GM23338 (cell line): ENCODE measurements around the gene MAT2A. TPM values are rescaled to one million over a fixed set of nuclear protein-coding genes. Genes with fewer than 3 reads are reported as not detected.

Experiments
- ATAC-seq: fragments of 200-7000 bp; cut with Tn5 transposase; 3 replicates; pipeline ENCODE4 v1.9.1; 2020
- DNase-seq: peaks from one replicate; pipeline ENCODE4 v3.0.0-alpha.2; 2015; ENCODE audit warnings: low spot score
- H2AFZ ChIP-seq: fragments of 200-600 bp; sonication (generic); 2 replicates; pipeline ENCODE4 v1.8.0; 2016; ENCODE audit warnings: antibody characterized with exemption, mild to moderate bottlenecking, moderate library complexity
- H3F3A ChIP-seq: fragments of 200-600 bp; sonication (generic); replicated peaks from 2 replicates; pipeline ENCODE4 v1.8.0; 2017; ENCODE audit warnings: antibody characterized with exemption, mixed run types, low read depth
- H3K27ac ChIP-seq: fragments of 200-600 bp; sonication (generic); 2 replicates; pipeline ENCODE4 v1.6.1; 2016; ENCODE audit warnings: low read depth
- H3K27me3 ChIP-seq: fragments of 200-600 bp; sonication (generic); 2 replicates; pipeline ENCODE4 v1.8.0; 2016; ENCODE audit warnings: mild to moderate bottlenecking, mixed run types, moderate library complexity; ENCODE audit not compliant: insufficient read depth
- H3K36me3 ChIP-seq: fragments of 200-600 bp; sonication (generic); 2 replicates; pipeline ENCODE4 v1.8.0; 2016; ENCODE audit warnings: mild to moderate bottlenecking; ENCODE audit not compliant: insufficient read depth
- H3K4me1 ChIP-seq: fragments of 200-600 bp; sonication (generic); 2 replicates; pipeline ENCODE4 v1.8.0; 2016; ENCODE audit warnings: mild to moderate bottlenecking, moderate library complexity; ENCODE audit not compliant: insufficient read depth
- H3K4me2 ChIP-seq: fragments of 200-600 bp; sonication (generic); 2 replicates; pipeline ENCODE4 v1.7.1; 2017; ENCODE audit warnings: mixed run types
- H3K4me3 ChIP-seq: fragments of 200-600 bp; sonication (generic); 2 replicates; pipeline ENCODE4 v1.6.1; 2016; ENCODE audit warnings: mixed run types
- H3K79me2 ChIP-seq: fragments of 200-600 bp; sonication (generic); replicated peaks from 2 replicates; pipeline ENCODE4 v1.8.0; 2017; ENCODE audit warnings: mild to moderate bottlenecking; ENCODE audit not compliant: insufficient read depth
- H3K9me2 ChIP-seq: fragments of 200-600 bp; sonication (generic); 2 replicates; pipeline ENCODE4 v1.8.0; 2017; ENCODE audit not compliant: insufficient read depth
- H4K20me1 ChIP-seq: fragments of 200-600 bp; sonication (generic); replicated peaks from 2 replicates; pipeline ENCODE4 v1.8.0; 2017; ENCODE audit warnings: mild to moderate bottlenecking; ENCODE audit not compliant: insufficient read depth
- H3K27ac Mint-ChIP-seq: 2 replicates; pipeline ENCODE4 v1.8.0; 2020; ENCODE audit warnings: inconsistent platforms, mild to moderate bottlenecking, moderate library complexity, mixed read lengths
- H3K27me3 Mint-ChIP-seq: 3 replicates; pipeline ENCODE4 v1.8.0; 2022; ENCODE audit warnings: low read depth, mild to moderate bottlenecking, moderate library complexity, mixed read lengths, inconsistent platforms; ENCODE audit not compliant: insufficient read depth, poor library complexity
- H3K36me3 Mint-ChIP-seq: 3 replicates; pipeline ENCODE4 v1.8.0; 2021; ENCODE audit warnings: low read depth, mild to moderate bottlenecking, inconsistent platforms, moderate library complexity, mixed read lengths
- H3K4me1 Mint-ChIP-seq: 3 replicates; pipeline ENCODE4 v1.8.0; 2020; ENCODE audit warnings: mild to moderate bottlenecking, inconsistent platforms, mixed read lengths
- H3K4me3 Mint-ChIP-seq: 3 replicates; pipeline ENCODE4 v1.8.0; 2021; ENCODE audit warnings: moderate library complexity, mild to moderate bottlenecking, inconsistent platforms, mixed read lengths
- H3K9me3 Mint-ChIP-seq: 3 replicates; pipeline ENCODE4 v1.8.0; 2020; ENCODE audit warnings: moderate library complexity, mild to moderate bottlenecking, inconsistent platforms, mixed read lengths
- POLR2AphosphoS5 ChIP-seq: IDR thresholded peaks from 2 replicates; pipeline ENCODE4 v1.6.1; 2016; ENCODE audit warnings: antibody characterized with exemption, low read depth
- ZNF114 ChIP-seq: fragments of 250-450 bp; sonication (Bioruptor Pico); IDR thresholded peaks from 2 replicates; pipeline ENCODE4 v1.5.0; 2020; ENCODE audit warnings: mild to moderate bottlenecking, moderate library complexity
- polyA plus RNA-seq: library from polyadenylated mRNA; unstranded; fragments of >200 nt; fragmentation: Nextera tagmentation; extraction: Ambion mirVana; gene quantifications from 2 replicates; pipeline ENCODE4 v1.2.1, GENCODE V29; 2016
- total RNA-seq: library from RNA; depleted of rRNA; stranded (reverse); fragments of >200 nt; shearing (Covaris generic); gene quantifications from 2 replicates; pipeline ENCODE4 v1.2.3, GENCODE V29; 2014
- TF ChIP-seq, protein P1 (sequence below): fragments of 250-450 bp; sonication (Bioruptor Pico); IDR thresholded peaks from 2 replicates; pipeline ENCODE4 v1.5.0; 2020; ENCODE audit warnings: mild to moderate bottlenecking, moderate library complexity
- TF ChIP-seq, protein P2 (sequence below): IDR thresholded peaks from one replicate; pipeline ENCODE4 v1.6.1; 2018; ENCODE audit warnings: antibody characterized with exemption; ENCODE audit not compliant: unreplicated experiment

MAT2A gene
- total and polyA plus RNA-seq, 2 experiments from 2014 or later, result 105 to 232 TPM

DNA sequence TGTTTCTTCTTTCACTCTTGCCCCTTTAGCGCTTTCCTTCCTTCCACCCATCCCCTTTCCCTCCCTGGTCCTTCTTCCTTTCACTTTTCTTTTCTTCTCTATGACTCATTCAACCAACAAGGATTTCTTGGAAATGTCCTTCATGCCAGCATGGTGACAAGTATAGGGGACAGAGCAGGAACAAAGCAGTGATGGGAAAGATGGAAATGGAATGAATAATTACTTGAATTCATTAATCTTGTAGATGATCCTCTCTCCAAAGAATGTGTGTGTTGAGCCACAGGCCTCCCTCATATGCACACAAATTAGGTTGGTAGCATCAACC is 46.8 kb downstream of the MAT2A start:
- Histone ChIP-seq H3F3A (0 out of 2 replicates have a peak, but pooled peaks cover 3% of the 10 kb centered on the region), H4K20me1 (no peaks in the 10 kb centered on the region), H3K79me2 (no peaks in the 10 kb centered on the region), H3K4me1 (peaks cover 7% of the 10 kb centered on the region; the same call in 1 of the 2 replicates), H2AFZ (no peak overlapping the region), H3K36me3 (no peaks in the 10 kb centered on the region), H3K4me3 (no peak overlapping the region), H3K9me2 (no peaks in the 10 kb centered on the region), H3K27ac (no peak overlapping the region), H3K4me2 (no peak overlapping the region), H3K27me3 (peaks cover 31% of the 10 kb centered on the region)
- no peak for ATAC-seq
- H3K36me3 Mint-ChIP-seq, result peaks cover 10% of the 10 kb centered on the region; the same call in 1 of the 3 replicates
- H3K9me3 Mint-ChIP-seq, result 0 out of 3 replicates have a peak, but pooled peaks cover 3% of the 10 kb centered on the region
- no peak overlapping the region; the same call in 2 of the 3 replicates for H3K4me3 Mint-ChIP-seq
- TF ChIP-seq, protein P1, sequence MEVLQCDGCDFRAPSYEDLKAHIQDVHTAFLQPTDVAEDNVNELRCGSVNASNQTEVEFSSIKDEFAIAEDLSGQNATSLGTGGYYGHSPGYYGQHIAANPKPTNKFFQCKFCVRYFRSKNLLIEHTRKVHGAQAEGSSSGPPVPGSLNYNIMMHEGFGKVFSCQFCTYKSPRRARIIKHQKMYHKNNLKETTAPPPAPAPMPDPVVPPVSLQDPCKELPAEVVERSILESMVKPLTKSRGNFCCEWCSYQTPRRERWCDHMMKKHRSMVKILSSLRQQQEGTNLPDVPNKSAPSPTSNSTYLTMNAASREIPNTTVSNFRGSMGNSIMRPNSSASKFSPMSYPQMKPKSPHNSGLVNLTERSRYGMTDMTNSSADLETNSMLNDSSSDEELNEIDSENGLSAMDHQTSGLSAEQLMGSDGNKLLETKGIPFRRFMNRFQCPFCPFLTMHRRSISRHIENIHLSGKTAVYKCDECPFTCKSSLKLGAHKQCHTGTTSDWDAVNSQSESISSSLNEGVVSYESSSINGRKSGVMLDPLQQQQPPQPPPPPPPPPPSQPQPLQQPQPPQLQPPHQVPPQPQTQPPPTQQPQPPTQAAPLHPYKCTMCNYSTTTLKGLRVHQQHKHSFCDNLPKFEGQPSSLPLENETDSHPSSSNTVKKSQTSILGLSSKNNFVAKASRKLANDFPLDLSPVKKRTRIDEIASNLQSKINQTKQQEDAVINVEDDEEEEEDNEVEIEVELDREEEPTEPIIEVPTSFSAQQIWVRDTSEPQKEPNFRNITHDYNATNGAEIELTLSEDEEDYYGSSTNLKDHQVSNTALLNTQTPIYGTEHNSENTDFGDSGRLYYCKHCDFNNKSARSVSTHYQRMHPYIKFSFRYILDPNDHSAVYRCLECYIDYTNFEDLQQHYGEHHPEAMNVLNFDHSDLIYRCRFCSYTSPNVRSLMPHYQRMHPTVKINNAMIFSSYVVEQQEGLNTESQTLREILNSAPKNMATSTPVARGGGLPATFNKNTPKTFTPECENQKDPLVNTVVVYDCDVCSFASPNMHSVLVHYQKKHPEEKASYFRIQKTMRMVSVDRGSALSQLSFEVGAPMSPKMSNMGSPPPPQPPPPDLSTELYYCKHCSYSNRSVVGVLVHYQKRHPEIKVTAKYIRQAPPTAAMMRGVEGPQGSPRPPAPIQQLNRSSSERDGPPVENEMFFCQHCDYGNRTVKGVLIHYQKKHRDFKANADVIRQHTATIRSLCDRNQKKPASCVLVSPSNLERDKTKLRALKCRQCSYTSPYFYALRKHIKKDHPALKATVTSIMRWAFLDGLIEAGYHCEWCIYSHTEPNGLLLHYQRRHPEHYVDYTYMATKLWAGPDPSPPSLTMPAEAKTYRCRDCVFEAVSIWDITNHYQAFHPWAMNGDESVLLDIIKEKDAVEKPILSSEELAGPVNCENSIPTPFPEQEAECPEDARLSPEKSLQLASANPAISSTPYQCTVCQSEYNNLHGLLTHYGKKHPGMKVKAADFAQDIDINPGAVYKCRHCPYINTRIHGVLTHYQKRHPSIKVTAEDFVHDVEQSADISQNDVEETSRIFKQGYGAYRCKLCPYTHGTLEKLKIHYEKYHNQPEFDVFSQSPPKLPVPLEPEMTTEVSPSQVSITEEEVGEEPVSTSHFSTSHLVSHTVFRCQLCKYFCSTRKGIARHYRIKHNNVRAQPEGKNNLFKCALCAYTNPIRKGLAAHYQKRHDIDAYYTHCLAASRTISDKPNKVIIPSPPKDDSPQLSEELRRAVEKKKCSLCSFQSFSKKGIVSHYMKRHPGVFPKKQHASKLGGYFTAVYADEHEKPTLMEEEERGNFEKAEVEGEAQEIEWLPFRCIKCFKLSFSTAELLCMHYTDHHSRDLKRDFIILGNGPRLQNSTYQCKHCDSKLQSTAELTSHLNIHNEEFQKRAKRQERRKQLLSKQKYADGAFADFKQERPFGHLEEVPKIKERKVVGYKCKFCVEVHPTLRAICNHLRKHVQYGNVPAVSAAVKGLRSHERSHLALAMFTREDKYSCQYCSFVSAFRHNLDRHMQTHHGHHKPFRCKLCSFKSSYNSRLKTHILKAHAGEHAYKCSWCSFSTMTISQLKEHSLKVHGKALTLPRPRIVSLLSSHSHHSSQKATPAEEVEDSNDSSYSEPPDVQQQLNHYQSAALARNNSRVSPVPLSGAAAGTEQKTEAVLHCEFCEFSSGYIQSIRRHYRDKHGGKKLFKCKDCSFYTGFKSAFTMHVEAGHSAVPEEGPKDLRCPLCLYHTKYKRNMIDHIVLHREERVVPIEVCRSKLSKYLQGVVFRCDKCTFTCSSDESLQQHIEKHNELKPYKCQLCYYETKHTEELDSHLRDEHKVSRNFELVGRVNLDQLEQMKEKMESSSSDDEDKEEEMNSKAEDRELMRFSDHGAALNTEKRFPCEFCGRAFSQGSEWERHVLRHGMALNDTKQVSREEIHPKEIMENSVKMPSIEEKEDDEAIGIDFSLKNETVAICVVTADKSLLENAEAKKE (CRISPR knock-in tag), result no peak
- TF ChIP-seq ZNF114 (CRISPR knock-in tag), result no peak
- TF ChIP-seq, protein P2, sequence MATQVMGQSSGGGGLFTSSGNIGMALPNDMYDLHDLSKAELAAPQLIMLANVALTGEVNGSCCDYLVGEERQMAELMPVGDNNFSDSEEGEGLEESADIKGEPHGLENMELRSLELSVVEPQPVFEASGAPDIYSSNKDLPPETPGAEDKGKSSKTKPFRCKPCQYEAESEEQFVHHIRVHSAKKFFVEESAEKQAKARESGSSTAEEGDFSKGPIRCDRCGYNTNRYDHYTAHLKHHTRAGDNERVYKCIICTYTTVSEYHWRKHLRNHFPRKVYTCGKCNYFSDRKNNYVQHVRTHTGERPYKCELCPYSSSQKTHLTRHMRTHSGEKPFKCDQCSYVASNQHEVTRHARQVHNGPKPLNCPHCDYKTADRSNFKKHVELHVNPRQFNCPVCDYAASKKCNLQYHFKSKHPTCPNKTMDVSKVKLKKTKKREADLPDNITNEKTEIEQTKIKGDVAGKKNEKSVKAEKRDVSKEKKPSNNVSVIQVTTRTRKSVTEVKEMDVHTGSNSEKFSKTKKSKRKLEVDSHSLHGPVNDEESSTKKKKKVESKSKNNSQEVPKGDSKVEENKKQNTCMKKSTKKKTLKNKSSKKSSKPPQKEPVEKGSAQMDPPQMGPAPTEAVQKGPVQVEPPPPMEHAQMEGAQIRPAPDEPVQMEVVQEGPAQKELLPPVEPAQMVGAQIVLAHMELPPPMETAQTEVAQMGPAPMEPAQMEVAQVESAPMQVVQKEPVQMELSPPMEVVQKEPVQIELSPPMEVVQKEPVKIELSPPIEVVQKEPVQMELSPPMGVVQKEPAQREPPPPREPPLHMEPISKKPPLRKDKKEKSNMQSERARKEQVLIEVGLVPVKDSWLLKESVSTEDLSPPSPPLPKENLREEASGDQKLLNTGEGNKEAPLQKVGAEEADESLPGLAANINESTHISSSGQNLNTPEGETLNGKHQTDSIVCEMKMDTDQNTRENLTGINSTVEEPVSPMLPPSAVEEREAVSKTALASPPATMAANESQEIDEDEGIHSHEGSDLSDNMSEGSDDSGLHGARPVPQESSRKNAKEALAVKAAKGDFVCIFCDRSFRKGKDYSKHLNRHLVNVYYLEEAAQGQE, result no peak
- no peak for TF ChIP-seq POLR2AphosphoS5
- H3K4me1 Mint-ChIP-seq, result peaks cover 8% of the 10 kb centered on the region
- DNase-seq, result no peak
- peaks cover 28% of the 10 kb centered on the region for H3K27me3 Mint-ChIP-seq
- H3K27ac Mint-ChIP-seq, result no peak overlapping the region
